ENCODE measurements around the gene SELENOK. TPM values are rescaled to one million over a fixed set of nuclear protein-coding genes. Genes with fewer than 3 reads are reported as not detected.
A peak's percentile ranks its signal among the peaks of the same experiment; 100 is the strongest.

Gene SELENOK
- 46.9 and 76.6 TPM in 2 replicates for total RNA-seq (ENCODE audit: low replicate concordance)

DNA sequence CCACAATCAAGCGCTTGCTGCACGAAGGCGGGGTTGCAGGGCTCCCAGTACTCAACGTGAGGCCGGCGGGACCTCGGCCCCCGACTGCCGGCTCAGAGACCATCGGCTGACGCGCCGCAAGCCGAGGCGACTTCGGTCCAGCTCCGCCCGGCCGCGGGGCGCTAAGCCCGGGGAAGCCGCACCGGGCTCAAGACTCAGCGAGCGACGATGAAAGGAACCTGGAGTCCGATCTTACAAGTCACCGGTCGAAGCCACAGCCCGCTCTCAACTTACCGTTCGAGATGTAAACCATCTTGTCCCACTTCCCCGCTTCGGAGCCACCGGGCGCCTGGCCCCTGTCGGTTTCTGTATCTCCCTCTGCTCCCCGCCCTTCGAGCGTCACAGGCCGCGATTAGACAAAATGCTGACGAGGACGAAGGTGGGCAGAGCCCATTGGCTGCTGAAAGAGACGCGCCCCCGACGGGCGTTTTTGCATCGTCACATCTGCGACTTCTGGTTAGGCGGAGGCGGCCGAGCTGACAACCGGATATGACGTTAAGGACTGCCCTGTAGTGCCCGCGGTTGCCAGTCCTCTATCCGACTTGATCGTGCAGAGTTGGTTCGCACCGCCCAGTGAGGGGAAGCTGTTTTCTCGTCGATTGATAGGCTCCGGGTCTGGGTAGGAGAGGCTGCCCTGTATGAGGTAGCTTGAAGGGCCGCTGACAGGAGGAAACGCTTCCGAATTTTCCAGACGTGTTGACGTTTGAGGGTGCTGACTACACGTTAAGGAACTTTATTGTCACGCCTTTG, at the start of gene SELENOK:
Gene SELENOK (minus strand): TSS at position 363 of the 789 bp plus-strand sequence.
- H2AFZ ChIP-seq (replicated peaks), result peak within 1 kb of the TSS; percentile 79
- Mint-ChIP-seq H3K4me1 (peaks cover 27% of the 10 kb centered on the region), H3K4me3 (peak within 1 kb of the TSS; percentile 98), H3K36me3 (peaks cover 7% of the 10 kb centered on the region), H3K9me3 (no peaks in the 10 kb centered on the region), H3K27ac (peak within 1 kb of the TSS; percentile 94), H3K27me3 (ENCODE audit: insufficient read depth, low read depth) (peaks cover 3% of the 10 kb centered on the region)
- H4K20me1 ChIP-seq (ENCODE audit: low read depth), result peaks cover 24% of the 10 kb centered on the region
- peaks cover 1% of the 10 kb centered on the region for H3K36me3 ChIP-seq
- peak; percentile 99 for DNase-seq (ENCODE audit: low spot score)
- peak within 1 kb of the TSS; percentile 82 for H3K4me3 ChIP-seq
- H3K79me2 ChIP-seq (ENCODE audit: low read depth), result peaks cover 48% of the 10 kb centered on the region
- TF ChIP-seq EZH2 (IDR thresholded peaks at IDR 0.05) (no peak), EZH2phosphoT487 (IDR thresholded peaks at IDR 0.05) (no peak)
- TF ChIP-seq, protein P1, sequence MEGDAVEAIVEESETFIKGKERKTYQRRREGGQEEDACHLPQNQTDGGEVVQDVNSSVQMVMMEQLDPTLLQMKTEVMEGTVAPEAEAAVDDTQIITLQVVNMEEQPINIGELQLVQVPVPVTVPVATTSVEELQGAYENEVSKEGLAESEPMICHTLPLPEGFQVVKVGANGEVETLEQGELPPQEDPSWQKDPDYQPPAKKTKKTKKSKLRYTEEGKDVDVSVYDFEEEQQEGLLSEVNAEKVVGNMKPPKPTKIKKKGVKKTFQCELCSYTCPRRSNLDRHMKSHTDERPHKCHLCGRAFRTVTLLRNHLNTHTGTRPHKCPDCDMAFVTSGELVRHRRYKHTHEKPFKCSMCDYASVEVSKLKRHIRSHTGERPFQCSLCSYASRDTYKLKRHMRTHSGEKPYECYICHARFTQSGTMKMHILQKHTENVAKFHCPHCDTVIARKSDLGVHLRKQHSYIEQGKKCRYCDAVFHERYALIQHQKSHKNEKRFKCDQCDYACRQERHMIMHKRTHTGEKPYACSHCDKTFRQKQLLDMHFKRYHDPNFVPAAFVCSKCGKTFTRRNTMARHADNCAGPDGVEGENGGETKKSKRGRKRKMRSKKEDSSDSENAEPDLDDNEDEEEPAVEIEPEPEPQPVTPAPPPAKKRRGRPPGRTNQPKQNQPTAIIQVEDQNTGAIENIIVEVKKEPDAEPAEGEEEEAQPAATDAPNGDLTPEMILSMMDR (IDR thresholded peaks at IDR 0.05), result no peak
- peaks cover 35% of the 10 kb centered on the region for H3K27me3 ChIP-seq
- peak within 1 kb of the TSS; percentile 84 for H3K4me2 ChIP-seq
- H3K9ac ChIP-seq, result peak within 1 kb of the TSS; percentile 93
- H3K4me1 ChIP-seq, result peaks cover 12% of the 10 kb centered on the region
- H3K9me3 ChIP-seq (ENCODE audit: low read depth), result no peaks in the 10 kb centered on the region
- peak within 1 kb of the TSS; percentile 90 for H3K27ac ChIP-seq
- peaks cover 10% of the 10 kb centered on the region for H3F3A ChIP-seq (ENCODE audit: low read depth)

DNA sequence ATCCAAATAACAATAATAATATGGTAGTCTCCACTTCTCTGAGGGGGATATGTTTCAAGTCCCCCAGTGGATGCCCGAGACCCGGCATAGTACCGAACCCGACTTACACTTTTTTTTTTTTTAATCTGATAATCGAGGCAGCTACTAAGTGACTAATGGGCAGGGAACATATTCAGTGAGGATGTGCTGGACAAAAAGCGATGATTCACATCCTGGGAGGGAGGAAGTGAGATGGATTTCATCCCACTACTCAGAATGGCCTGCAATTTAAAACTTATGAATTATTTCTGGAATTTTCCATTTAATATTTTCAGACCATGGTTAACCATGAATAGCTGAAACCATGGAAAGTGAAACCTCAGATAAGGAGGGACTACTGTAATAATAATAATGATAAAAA, 49.5 kb upstream of the SELENOK start:
- peaks cover 6% of the 10 kb centered on the region for H3K9me3 Mint-ChIP-seq
- Histone ChIP-seq H3K36me3 (no peaks in the 10 kb centered on the region), H3K9me3 (ENCODE audit: low read depth) (no peaks in the 10 kb centered on the region), H3K27ac (no peak overlapping the region), H2AFZ (replicated peaks) (no peak overlapping the region), H3K4me2 (no peak overlapping the region), H3K4me3 (no peak overlapping the region), H3K9ac (no peak overlapping the region), H3F3A (ENCODE audit: low read depth) (peaks cover 13% of the 10 kb centered on the region), H3K79me2 (ENCODE audit: low read depth) (no peaks in the 10 kb centered on the region), H4K20me1 (ENCODE audit: low read depth) (no peaks in the 10 kb centered on the region), H3K4me1 (no peaks in the 10 kb centered on the region), H3K27me3 (no peaks in the 10 kb centered on the region)
- peaks cover 10% of the 10 kb centered on the region for H3K4me1 Mint-ChIP-seq
- no peak overlapping the region for H3K27ac Mint-ChIP-seq
- H3K4me3 Mint-ChIP-seq, result no peak overlapping the region
- no peaks in the 10 kb centered on the region for H3K27me3 Mint-ChIP-seq (ENCODE audit: insufficient read depth, low read depth)
- peaks cover under 1% of the 10 kb centered on the region for H3K36me3 Mint-ChIP-seq
- no peak for DNase-seq (ENCODE audit: low spot score)
- TF ChIP-seq, protein P1 (IDR thresholded peaks at IDR 0.05), result no peak
- no peak for TF ChIP-seq EZH2phosphoT487 (IDR thresholded peaks at IDR 0.05)
- TF ChIP-seq EZH2 (IDR thresholded peaks at IDR 0.05), result no peak

DNA sequence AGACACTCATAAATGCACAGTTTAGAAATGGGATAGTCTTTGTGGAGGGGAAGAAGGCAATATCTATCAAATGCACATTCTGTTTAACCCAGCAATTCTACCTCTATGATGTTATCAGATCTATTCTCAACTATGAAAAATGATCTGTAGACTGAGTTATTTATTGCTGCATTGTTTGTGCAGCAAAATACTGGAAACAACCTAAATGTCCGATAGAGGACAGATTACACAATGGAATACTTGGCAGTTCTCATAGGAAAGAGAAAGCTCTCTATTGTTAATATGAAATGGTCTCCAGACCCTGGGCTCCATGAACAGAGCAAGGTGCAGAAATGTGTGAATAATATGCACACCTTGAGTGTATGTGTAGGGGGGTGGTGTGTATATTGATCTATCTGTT, 49.0 kb upstream of the SELENOK start:
- H3K9ac ChIP-seq, result no peak overlapping the region
- H3K4me1 ChIP-seq, result no peaks in the 10 kb centered on the region
- peaks cover 13% of the 10 kb centered on the region for H3F3A ChIP-seq (ENCODE audit: low read depth)
- DNase-seq (ENCODE audit: low spot score), result no peak
- no peak overlapping the region for H3K27ac ChIP-seq
- peaks cover 2% of the 10 kb centered on the region for H3K36me3 Mint-ChIP-seq
- H3K4me1 Mint-ChIP-seq, result peaks cover 10% of the 10 kb centered on the region
- H3K27me3 Mint-ChIP-seq (ENCODE audit: insufficient read depth, low read depth), result no peaks in the 10 kb centered on the region
- H3K79me2 ChIP-seq (ENCODE audit: low read depth), result no peaks in the 10 kb centered on the region
- no peaks in the 10 kb centered on the region for H3K9me3 ChIP-seq (ENCODE audit: low read depth)
- H3K4me2 ChIP-seq, result no peak overlapping the region
- TF ChIP-seq, protein P1 (IDR thresholded peaks at IDR 0.05), result no peak
- no peak for TF ChIP-seq EZH2 (IDR thresholded peaks at IDR 0.05)
- no peak for TF ChIP-seq EZH2phosphoT487 (IDR thresholded peaks at IDR 0.05)
- peaks cover 4% of the 10 kb centered on the region for H3K9me3 Mint-ChIP-seq
- no peaks in the 10 kb centered on the region for H3K27me3 ChIP-seq
- H3K36me3 ChIP-seq, result no peaks in the 10 kb centered on the region
- no peaks in the 10 kb centered on the region for H4K20me1 ChIP-seq (ENCODE audit: low read depth)
- no peak overlapping the region for H3K27ac Mint-ChIP-seq
- no peak overlapping the region for H2AFZ ChIP-seq (replicated peaks)
- no peak overlapping the region for H3K4me3 ChIP-seq
- no peak overlapping the region for H3K4me3 Mint-ChIP-seq
